Measurements from ENCODE around the gene TXNDC2. TPM values are rescaled to one million over a fixed set of nuclear protein-coding genes. Genes with fewer than 3 reads are reported as not detected.

Gene TXNDC2
- total and polyA plus RNA-seq, 9 of the 15 experiments (the other 6 are each of a cell fraction or from before 2014, with no cell fraction given): 1.2 to 4.9 (median 2.3) TPM

GRCh38 chr18:9868857-9869714, 16.7 kb upstream of the TXNDC2 start (continued):
- TF ChIP-seq ZBTB40 (IDR thresholded peaks at IDR 0.05): no peak
- TF ChIP-seq ZBTB40 (CRISPR knock-in tag; IDR thresholded peaks at IDR 0.05): no peak
- no peak for TF ChIP-seq MCM5 (IDR thresholded peaks at IDR 0.05; ENCODE audit: low read depth)
- TF ChIP-seq TCF3 (CRISPR knock-in tag; IDR thresholded peaks at IDR 0.05): 0 out of 2 replicates have a peak, but pooled peaks have one; percentile 7
- peak; percentile 17; the same call in 1 of the 2 replicates for TF ChIP-seq HDAC8 (tag; IDR thresholded peaks at IDR 0.05)

All from K562 (cell line).